IMR-90 (cell line): ENCODE results near the gene CCDC92. TPM values are rescaled to one million over a fixed set of nuclear protein-coding genes. Genes with fewer than 3 reads are reported as not detected.

Experiments
- ATAC-seq: fragments of 200-7000 bp; cut with Tn5 transposase; 2 replicates; pipeline ENCODE4 v1.9.1; 2020; ENCODE audit warnings: low read depth, mild to moderate bottlenecking, moderate library complexity
- BruUV-seq: library from RNA; stranded (reverse); fragments of 400-500 nt; replicated peaks from 2 replicates; lab custom pipeline; 2021; lab: Mats Ljungman, UMichigan
- CTCF ChIA-PET: fragments of 300-600 bp; formaldehyde crosslinking; extraction: SDS; loops from one replicate; lab custom pipeline; 2021; ENCODE audit warnings: antibody characterized with exemption; lab: Yijun Ruan, JAX
- POLR2A ChIA-PET: fragments of 300-600 bp; sonication (Branson Sonifier 250); formaldehyde crosslinking; loops from one replicate; lab custom pipeline; 2022; ENCODE audit warnings: antibody characterized with exemption; ENCODE audit not compliant: unreplicated experiment; lab: Charles Lee
- DNase-seq: peaks from one replicate; pipeline ENCODE4 v3.0.0; 2013
- H2AFZ ChIP-seq: replicated peaks from 2 replicates; pipeline ENCODE3; 2013; ENCODE audit warnings: low read length, mild to moderate bottlenecking; ENCODE audit not compliant: poor library complexity
- H2AK5ac ChIP-seq: 2 replicates; pipeline ENCODE4 v1.6.1; 2013; ENCODE audit warnings: low read depth, low read length, inconsistent platforms
- H2AK9ac ChIP-seq: replicated peaks from 2 replicates; pipeline ENCODE3; 2013; ENCODE audit warnings: mild to moderate bottlenecking, low read depth, low read length, moderate library complexity; ENCODE audit not compliant: poor library complexity
- H2BK120ac ChIP-seq: 2 replicates; pipeline ENCODE4 v1.6.1; 2013; ENCODE audit warnings: low read depth, low read length, inconsistent platforms
- H2BK15ac ChIP-seq: 3 replicates; pipeline ENCODE4 v1.6.1; 2013; ENCODE audit warnings: low read depth, low read length, inconsistent platforms
- H2BK20ac ChIP-seq: 2 replicates; pipeline ENCODE4 v1.6.1; 2013; ENCODE audit warnings: low read depth, mild to moderate bottlenecking, inconsistent platforms, low read length, moderate library complexity
- H2BK5ac ChIP-seq: 2 replicates; pipeline ENCODE4 v1.6.1; 2013; ENCODE audit warnings: mild to moderate bottlenecking, low read depth, low read length, inconsistent platforms; ENCODE audit not compliant: poor library complexity, severe bottlenecking
- H3K14ac ChIP-seq: replicated peaks from 2 replicates; pipeline ENCODE4 v1.6.1; 2013; ENCODE audit warnings: low read depth, low read length, inconsistent platforms
- H3K18ac ChIP-seq: 2 replicates; pipeline ENCODE4 v1.6.1; 2013; ENCODE audit warnings: low read depth, low read length, control low read depth
- H3K23ac ChIP-seq: 2 replicates; pipeline ENCODE4 v1.6.1; 2013; ENCODE audit warnings: low read depth, low read length, inconsistent platforms
- H3K27ac ChIP-seq: 2 replicates; pipeline ENCODE4 v1.5.1; 2013; ENCODE audit warnings: mild to moderate bottlenecking, control low read depth, low read length; ENCODE audit not compliant: insufficient read depth
- H3K27me3 ChIP-seq: 2 replicates; pipeline ENCODE4 v1.6.1; 2013; ENCODE audit warnings: low read length; ENCODE audit not compliant: control insufficient read depth, insufficient read depth
- H3K36me3 ChIP-seq: 2 replicates; pipeline ENCODE4 v1.6.1; 2013; ENCODE audit warnings: low read length, mixed read lengths; ENCODE audit not compliant: control insufficient read depth, insufficient read depth
- H3K4ac ChIP-seq: 2 replicates; pipeline ENCODE4 v1.6.1; 2013; ENCODE audit warnings: low read depth, low read length, inconsistent platforms
- H3K4me1 ChIP-seq: 2 replicates; pipeline ENCODE4 v1.6.1; 2013; ENCODE audit warnings: low read length, mixed read lengths; ENCODE audit not compliant: control insufficient read depth, insufficient read depth
- H3K4me2 ChIP-seq: 2 replicates; pipeline ENCODE4 v1.6.1; 2013; ENCODE audit warnings: low read depth, mild to moderate bottlenecking, control low read depth, low read length, moderate library complexity
- H3K4me3 ChIP-seq: 2 replicates; pipeline ENCODE4 v1.5.1; 2013; ENCODE audit warnings: low read depth, mild to moderate bottlenecking, control low read depth, low read length, moderate library complexity; ENCODE audit not compliant: insufficient read depth
- H3K56ac ChIP-seq: 2 replicates; pipeline ENCODE4 v1.6.1; 2013; ENCODE audit warnings: low read length, inconsistent platforms; ENCODE audit not compliant: insufficient read depth; ENCODE audit errors: extremely low read depth
- H3K79me1 ChIP-seq, 2 experiments: 2 replicates each; pipeline ENCODE4 v1.6.1; 2013; ENCODE audit warnings: low read length in 2 of 2, inconsistent platforms in 1 of 2, low read depth in 1 of 2
- H3K9ac ChIP-seq: 2 replicates; pipeline ENCODE4 v1.6.1; 2013; ENCODE audit warnings: low read depth, low read length, control low read depth
- H3K9me1 ChIP-seq: 2 replicates; pipeline ENCODE4 v1.6.1; 2013; ENCODE audit warnings: low read length, inconsistent platforms; ENCODE audit not compliant: insufficient read depth
- H3K9me3 ChIP-seq: 2 replicates; pipeline ENCODE4 v1.6.1; 2013; ENCODE audit warnings: low read length; ENCODE audit not compliant: control insufficient read depth, insufficient read depth
- H4K20me1 ChIP-seq: 2 replicates; pipeline ENCODE4 v1.6.1; 2013; ENCODE audit warnings: low read length, inconsistent platforms; ENCODE audit not compliant: insufficient read depth
- H4K5ac ChIP-seq: 2 replicates; pipeline ENCODE4 v1.6.1; 2013; ENCODE audit warnings: mild to moderate bottlenecking, low read depth, low read length, control low read depth
- H4K8ac ChIP-seq, 2 experiments: 2 replicates each; pipeline ENCODE4 v1.6.1; 2013; ENCODE audit warnings: low read depth in 2 of 2, low read length in 2 of 2, control low read depth in 1 of 2, inconsistent platforms in 1 of 2
- H4K91ac ChIP-seq: 2 replicates; pipeline ENCODE4 v1.6.1; 2013; ENCODE audit warnings: low read depth, low read length, inconsistent platforms; ENCODE audit not compliant: insufficient read depth
- BHLHE40 ChIP-seq: fragments of 150-350 bp; IDR thresholded peaks from 2 replicates; pipeline ENCODE4 v1.6.1; 2016; ENCODE audit warnings: mild to moderate bottlenecking, low read depth, low read length
- CEBPB ChIP-seq: IDR thresholded peaks from 2 replicates; pipeline ENCODE4 v1.6.1; 2012; ENCODE audit warnings: low read depth, low read length, improper control_type of control experiment
- CHD1 ChIP-seq: IDR thresholded peaks from 2 replicates; pipeline ENCODE4 v1.6.1; 2012; ENCODE audit warnings: low read depth, low read length, improper control_type of control experiment
- FOS ChIP-seq: fragments of 150-350 bp; IDR thresholded peaks from 2 replicates; pipeline ENCODE4 v1.6.1; 2016; ENCODE audit warnings: low read depth, low read length
- MAFK ChIP-seq: IDR thresholded peaks from 2 replicates; pipeline ENCODE4 v1.6.1; 2012; ENCODE audit warnings: low read depth, low read length, improper control_type of control experiment
- MAZ ChIP-seq: IDR thresholded peaks from 2 replicates; pipeline ENCODE4 v1.6.1; 2012; ENCODE audit warnings: low read depth, mild to moderate bottlenecking, low read length, improper control_type of control experiment, moderate library complexity, borderline replicate concordance
- MXI1 ChIP-seq: IDR thresholded peaks from 2 replicates; pipeline ENCODE4 v1.6.1; 2012; ENCODE audit warnings: low read depth, mild to moderate bottlenecking, low read length, moderate library complexity, borderline replicate concordance
- NFE2L2 ChIP-seq: fragments of 150-350 bp; IDR thresholded peaks from 2 replicates; pipeline ENCODE4 v1.6.1; 2016; ENCODE audit warnings: low read depth, mild to moderate bottlenecking, low read length
- POLR2A ChIP-seq: IDR thresholded peaks from 2 replicates; pipeline ENCODE4 v1.6.1; 2012; ENCODE audit warnings: mild to moderate bottlenecking, low read depth, low read length
- RAD21 ChIP-seq: IDR thresholded peaks from 2 replicates; pipeline ENCODE4 v1.6.1; 2012; ENCODE audit warnings: low read length, improper control_type of control experiment
- RCOR1 ChIP-seq: IDR thresholded peaks from 2 replicates; pipeline ENCODE4 v1.6.1; 2012; ENCODE audit warnings: mild to moderate bottlenecking, low read length, improper control_type of control experiment; ENCODE audit not compliant: insufficient replicate concordance
- RFX5 ChIP-seq: IDR thresholded peaks from 2 replicates; pipeline ENCODE4 v1.8.0; 2012; ENCODE audit warnings: low read depth, mild to moderate bottlenecking, low read length, moderate library complexity
- SMC3 ChIP-seq: fragments of 150-350 bp; IDR thresholded peaks from 2 replicates; pipeline ENCODE4 v1.6.1; 2016; ENCODE audit warnings: low read depth, mild to moderate bottlenecking, antibody characterized with exemption, low read length, moderate library complexity
- whole genome bisulfite sequencing, 2 experiments: methylation state at CpG; one replicate each; pipeline versions ENCODE4 v1.1.5 to v1.1.7; 2013; ENCODE audit warnings: missing lambda C conversion rate in 2 of 2; ENCODE audit not compliant: insufficient read length in 1 of 2; ENCODE audit errors: extremely low coverage in 2 of 2; 5-methylcytosine and 5-hydroxymethylcytosine counted together
- dilution Hi-C: fragments of 300-500 bp; cut with HindIII; formaldehyde crosslinking; loops from one replicate; pipeline ENCODE4 v1.14.3; 2018; ENCODE audit warnings: low sequenced_read_pairs; ENCODE audit not compliant: unreplicated experiment
- in situ Hi-C: fragments of 300-500 bp; cut with MboI; formaldehyde crosslinking; loops from 3 replicates; pipeline ENCODE4 v1.14.3; 2019; ENCODE audit warnings: low sequenced_read_pairs, inconsistent platforms, mixed read lengths
- intact Hi-C: fragments of 100-400 bp; cut with micrococcal nuclease; formaldehyde crosslinking; loops from 2 replicates; pipeline ENCODE4 v1.10.0; 2022
- polyA plus RNA-seq, 3 experiments: library from polyadenylated mRNA; depleted of rRNA; stranded (reverse); fragments of >200 nt; gene quantifications; 2 replicates each; pipeline ENCODE4 v1.2.3, GENCODE V29; 2012; ENCODE audit warnings: low replicate concordance in 1 of 3
- total RNA-seq: library from RNA; depleted of rRNA; stranded (reverse); fragments of >200 nt; gene quantifications from 2 replicates; pipeline ENCODE4 v1.2.3, GENCODE V29; 2012
- TF ChIP-seq, protein P1 (sequence below): conservative IDR thresholded peaks from 2 replicates; pipeline ENCODE4 v1.5.1; 2012; ENCODE audit warnings: mild to moderate bottlenecking, low read depth, low read length, improper control_type of control experiment
- TF ChIP-seq, protein P2 (sequence below): fragments of 150-350 bp; IDR thresholded peaks from 2 replicates; pipeline ENCODE4 v1.6.1; 2016; ENCODE audit warnings: low read depth, mild to moderate bottlenecking, low read length, moderate library complexity, borderline replicate concordance
- TF ChIP-seq, protein P3 (sequence below): fragments of 150-350 bp; IDR thresholded peaks from 2 replicates; pipeline ENCODE4 v1.6.1; 2017; ENCODE audit warnings: mild to moderate bottlenecking, antibody characterized with exemption, low read length, low read depth

Gene CCDC92
- total and polyA plus RNA-seq, 2 of the 4 experiments (the other 2 are of a cell fraction): 5.7 to 55.5 TPM

DNA sequence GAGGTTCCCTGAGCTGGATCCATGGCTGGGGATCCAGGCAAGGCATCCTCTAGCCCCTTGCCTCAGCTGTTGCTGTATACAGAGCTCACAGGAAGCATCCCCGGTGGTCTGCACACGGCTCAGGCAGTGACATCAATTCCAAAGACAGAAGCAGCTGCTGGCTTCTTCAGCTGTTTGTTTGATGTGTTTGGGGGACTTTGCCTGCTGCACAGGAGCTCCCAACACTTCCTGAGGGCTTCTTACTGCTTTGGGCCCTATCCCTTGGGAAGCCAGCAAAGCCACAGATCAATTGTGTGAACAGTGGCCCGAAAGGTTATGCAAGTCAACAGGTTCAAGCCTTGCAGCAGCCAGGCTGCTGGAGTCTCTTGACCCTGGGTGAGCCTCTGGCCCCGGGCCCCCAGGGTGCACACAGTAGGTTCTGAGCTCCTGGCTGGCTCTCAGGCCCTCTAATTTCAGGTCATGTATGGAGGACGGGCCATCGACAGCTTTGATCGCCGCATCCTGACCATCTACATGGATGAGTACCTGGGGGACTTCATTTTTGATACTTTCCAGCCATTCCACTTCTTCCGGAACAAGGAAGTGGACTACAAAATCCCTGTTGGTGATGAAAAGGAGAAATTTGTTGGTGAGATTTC lies 42.6 kb downstream of the CCDC92 start:
- Histone ChIP-seq H3K23ac (no peak overlapping the region), H3K9ac (no peak overlapping the region), H2BK5ac (no peak overlapping the region), H3K14ac (no peak overlapping the region), H2BK120ac (no peak overlapping the region), H2BK15ac (no peak overlapping the region), H3K27ac (no peak overlapping the region), H3K9me1 (no peaks in the 10 kb centered on the region), H3K18ac (no peak overlapping the region), H3K56ac (no peak overlapping the region), H4K91ac (no peak overlapping the region), H4K5ac (no peak overlapping the region), H3K4me2 (no peak overlapping the region), H2BK20ac (no peak overlapping the region), H4K20me1 (no peaks in the 10 kb centered on the region), H2AFZ (no peak overlapping the region), H4K8ac (no peak overlapping the region), H3K4me1 (no peaks in the 10 kb centered on the region), H3K9me3 (no peaks in the 10 kb centered on the region; the same call in 1 of the 2 replicates), H3K4ac (no peak overlapping the region), H2AK9ac (no peak overlapping the region), H3K27me3 (no peaks in the 10 kb centered on the region), H3K4me3 (no peak overlapping the region), H3K36me3 (peaks cover 1% of the 10 kb centered on the region; the same call in 1 of the 2 replicates), H3K79me1 (no peaks in the 10 kb centered on the region), H2AK5ac (no peak overlapping the region)
- ATAC-seq (no peak), DNase-seq (no peak)
- dilution Hi-C loops: no loop called here
- intact Hi-C loops: no loop called here
- no CpG with 5 or more reads among the region's 9 CpGs for WGBS, 2 experiments
- ChIA-PET CTCF (no interaction called here), POLR2A (no interaction called here)
- BruUV-seq: no TSS peak
- TF ChIP-seq MAFK (no peak), RFX5 (no peak), SMC3 (no peak), RAD21 (no peak), BHLHE40 (no peak), RCOR1 (no peak), MAZ (no peak), CHD1 (no peak), POLR2A (no peak), FOS (no peak), CEBPB (no peak), MXI1 (no peak), NFE2L2 (no peak)
- TF ChIP-seq, protein P1, sequence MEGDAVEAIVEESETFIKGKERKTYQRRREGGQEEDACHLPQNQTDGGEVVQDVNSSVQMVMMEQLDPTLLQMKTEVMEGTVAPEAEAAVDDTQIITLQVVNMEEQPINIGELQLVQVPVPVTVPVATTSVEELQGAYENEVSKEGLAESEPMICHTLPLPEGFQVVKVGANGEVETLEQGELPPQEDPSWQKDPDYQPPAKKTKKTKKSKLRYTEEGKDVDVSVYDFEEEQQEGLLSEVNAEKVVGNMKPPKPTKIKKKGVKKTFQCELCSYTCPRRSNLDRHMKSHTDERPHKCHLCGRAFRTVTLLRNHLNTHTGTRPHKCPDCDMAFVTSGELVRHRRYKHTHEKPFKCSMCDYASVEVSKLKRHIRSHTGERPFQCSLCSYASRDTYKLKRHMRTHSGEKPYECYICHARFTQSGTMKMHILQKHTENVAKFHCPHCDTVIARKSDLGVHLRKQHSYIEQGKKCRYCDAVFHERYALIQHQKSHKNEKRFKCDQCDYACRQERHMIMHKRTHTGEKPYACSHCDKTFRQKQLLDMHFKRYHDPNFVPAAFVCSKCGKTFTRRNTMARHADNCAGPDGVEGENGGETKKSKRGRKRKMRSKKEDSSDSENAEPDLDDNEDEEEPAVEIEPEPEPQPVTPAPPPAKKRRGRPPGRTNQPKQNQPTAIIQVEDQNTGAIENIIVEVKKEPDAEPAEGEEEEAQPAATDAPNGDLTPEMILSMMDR: no peak
- TF ChIP-seq, protein P2, sequence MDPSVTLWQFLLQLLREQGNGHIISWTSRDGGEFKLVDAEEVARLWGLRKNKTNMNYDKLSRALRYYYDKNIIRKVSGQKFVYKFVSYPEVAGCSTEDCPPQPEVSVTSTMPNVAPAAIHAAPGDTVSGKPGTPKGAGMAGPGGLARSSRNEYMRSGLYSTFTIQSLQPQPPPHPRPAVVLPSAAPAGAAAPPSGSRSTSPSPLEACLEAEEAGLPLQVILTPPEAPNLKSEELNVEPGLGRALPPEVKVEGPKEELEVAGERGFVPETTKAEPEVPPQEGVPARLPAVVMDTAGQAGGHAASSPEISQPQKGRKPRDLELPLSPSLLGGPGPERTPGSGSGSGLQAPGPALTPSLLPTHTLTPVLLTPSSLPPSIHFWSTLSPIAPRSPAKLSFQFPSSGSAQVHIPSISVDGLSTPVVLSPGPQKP: no peak
- TF ChIP-seq, protein P3, sequence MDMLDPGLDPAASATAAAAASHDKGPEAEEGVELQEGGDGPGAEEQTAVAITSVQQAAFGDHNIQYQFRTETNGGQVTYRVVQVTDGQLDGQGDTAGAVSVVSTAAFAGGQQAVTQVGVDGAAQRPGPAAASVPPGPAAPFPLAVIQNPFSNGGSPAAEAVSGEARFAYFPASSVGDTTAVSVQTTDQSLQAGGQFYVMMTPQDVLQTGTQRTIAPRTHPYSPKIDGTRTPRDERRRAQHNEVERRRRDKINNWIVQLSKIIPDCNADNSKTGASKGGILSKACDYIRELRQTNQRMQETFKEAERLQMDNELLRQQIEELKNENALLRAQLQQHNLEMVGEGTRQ: no peak
- in situ Hi-C loops: no loop called here
